ENCODE results near the gene POMP.

POMP gene

DNA sequence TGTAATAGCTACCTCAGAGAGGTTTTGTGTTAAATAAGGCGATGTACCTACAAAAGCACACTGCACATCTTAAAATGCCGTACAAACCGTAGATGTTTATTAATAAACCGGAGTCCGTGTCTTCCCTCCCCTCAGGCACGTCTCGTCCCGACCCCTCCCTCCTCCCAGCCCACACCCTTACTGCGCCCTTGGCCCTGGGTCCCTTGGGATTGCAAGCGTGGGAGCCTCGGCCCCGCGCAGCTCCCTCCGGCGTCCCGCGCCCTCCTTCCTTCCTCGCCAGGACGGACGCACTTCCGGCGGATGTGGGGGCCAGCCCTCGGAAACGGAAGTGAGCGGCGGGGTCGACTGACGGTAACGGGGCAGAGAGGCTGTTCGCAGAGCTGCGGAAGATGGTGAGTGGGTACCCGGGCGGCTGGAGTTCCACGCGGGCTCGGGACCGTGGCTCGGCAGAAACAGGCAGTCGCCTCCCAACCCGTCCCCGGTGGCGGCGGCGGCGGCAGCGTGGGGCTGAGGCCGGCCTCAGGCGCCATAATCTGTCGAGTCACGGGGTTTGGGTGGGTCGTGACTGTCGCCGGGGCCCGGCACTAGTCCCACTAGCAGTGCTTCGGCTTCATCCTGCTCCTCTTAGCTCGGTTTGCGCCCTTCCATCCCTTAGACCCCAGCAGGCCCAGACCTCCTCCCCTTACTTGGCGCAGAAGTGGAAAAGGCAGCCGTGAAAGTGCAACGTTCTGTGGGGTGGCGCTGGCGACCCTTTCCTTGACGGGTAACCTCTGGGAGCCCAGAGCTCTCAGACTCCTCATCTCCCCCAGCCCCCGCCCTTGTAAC, at the start of gene POMP:
POMP (plus strand) TSS at position 335 of the 825 bp plus-strand sequence; CDS start at position 390, 55 bp downstream.
- DNase-seq = peak; percentile 97

DNA sequence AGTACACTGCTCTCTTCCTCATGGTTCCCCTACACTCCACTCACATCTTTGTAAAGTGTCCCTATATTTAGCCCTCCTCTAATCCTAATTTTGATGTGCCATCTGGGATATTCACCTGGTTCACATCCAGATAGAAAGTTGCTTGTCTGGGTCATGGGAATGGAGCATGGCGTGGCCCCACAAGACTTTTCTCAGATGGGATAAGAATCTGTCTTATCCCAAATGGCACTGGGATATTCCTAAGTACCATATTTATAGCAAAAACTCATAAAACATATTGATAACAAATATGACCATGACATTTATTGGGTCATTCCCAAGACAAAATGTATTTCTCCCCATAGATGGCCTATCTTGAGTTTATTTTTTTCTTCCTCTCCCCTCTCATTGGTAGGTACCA, 49.5 kb upstream of the POMP start:
- no peak for DNase-seq

- DNase-seq = no peak
These were observed 49.0 kb upstream of the POMP start for GRCh38 chr13:28609926-28610325.

- DNase-seq = no peak
These were observed 47.9 kb upstream of the POMP start for GRCh38 chr13:28610996-28611395.

- DNase-seq = no peak
These were observed 47.2 kb upstream of the POMP start for GRCh38 chr13:28611654-28612131.

GRCh38 chr13:28613562-28613961, 45.4 kb upstream of the POMP start:
- DNase-seq = no peak

- DNase-seq = no peak
These were observed 42.9 kb upstream of the POMP start for GRCh38 chr13:28615916-28616446.

- DNase-seq = no peak
These were observed 40.5 kb upstream of the POMP start for GRCh38 chr13:28618230-28618994.

DNA sequence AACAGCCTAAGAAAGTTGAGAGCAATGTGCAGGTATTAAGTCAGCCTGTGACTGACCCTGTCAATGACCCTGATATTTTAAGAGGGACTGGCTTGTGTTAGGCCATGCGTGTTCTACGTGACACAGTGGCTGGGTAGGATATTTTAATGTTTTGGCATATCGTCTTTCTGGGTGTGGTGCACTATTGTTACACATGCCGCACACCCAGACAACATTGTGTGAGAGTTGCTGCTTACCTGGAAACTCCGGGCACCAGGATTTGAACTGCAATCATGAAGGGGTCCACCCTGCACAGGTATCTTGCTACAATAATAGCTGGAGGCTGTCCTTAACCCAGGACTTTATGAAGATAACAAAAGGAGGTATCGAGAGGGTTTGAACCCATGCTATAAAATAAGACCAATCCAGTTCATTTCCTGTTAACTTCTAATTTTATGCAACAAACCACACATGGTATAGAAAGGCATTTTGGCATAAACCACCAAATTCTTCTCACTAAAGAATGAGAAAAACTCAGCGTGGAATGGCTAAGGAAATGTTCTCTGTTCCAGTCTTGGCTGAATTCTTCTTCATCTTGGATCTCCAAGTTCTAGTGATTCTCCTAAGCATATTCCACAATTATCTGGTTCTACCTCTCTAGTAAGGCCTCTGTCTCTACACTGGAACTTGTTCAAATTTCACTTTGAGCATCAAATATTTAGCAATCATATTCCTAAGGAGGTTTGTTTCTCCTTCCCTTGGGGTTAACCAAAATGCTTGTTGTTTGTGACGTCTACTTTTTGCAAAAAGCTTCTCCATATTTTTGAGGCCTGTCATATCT, 38.7 kb upstream of the POMP start:
- no peak for DNase-seq

DNA sequence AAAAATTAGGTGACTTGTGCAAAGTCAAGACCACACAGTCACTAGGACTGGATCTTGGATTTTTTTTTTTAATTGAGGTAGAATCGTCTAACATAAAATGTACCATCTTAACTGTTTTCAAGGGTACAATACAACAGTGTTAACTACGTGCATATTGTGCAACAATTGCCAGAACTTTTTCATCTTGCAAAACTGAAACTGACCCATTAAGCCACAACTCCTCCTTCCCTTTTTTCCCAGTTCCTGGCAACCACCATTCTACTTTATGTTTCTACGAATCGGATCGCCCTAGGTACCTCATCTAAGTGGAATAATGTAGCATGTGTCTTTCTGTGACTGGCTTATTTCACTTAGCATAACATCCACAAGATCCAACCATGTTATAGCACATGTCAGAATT, 37.5 kb upstream of the POMP start:
- DNase-seq = no peak

DNA sequence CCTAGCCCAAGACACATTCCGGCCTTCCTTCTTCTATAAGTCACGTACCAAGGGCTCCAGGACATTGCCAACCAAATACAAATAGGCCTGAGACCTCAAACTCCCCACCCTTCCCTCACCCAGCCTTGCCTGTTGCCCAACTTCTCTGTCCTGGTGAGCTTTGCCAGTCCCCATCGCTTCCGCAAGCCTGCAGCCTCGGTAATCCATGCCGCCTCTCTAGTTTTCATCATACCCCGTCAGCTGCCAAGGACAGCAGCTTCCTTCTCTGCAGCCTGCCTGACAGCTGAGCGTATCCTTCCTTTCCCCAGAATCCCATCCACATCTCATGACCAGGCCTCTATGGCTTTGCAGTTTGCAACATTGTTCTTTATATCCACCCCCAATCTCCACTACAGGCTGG, 36.6 kb upstream of the POMP start:
- no peak for DNase-seq

- DNase-seq = no peak
These were observed 34.9 kb upstream of the POMP start for GRCh38 chr13:28623782-28624706.

DNA sequence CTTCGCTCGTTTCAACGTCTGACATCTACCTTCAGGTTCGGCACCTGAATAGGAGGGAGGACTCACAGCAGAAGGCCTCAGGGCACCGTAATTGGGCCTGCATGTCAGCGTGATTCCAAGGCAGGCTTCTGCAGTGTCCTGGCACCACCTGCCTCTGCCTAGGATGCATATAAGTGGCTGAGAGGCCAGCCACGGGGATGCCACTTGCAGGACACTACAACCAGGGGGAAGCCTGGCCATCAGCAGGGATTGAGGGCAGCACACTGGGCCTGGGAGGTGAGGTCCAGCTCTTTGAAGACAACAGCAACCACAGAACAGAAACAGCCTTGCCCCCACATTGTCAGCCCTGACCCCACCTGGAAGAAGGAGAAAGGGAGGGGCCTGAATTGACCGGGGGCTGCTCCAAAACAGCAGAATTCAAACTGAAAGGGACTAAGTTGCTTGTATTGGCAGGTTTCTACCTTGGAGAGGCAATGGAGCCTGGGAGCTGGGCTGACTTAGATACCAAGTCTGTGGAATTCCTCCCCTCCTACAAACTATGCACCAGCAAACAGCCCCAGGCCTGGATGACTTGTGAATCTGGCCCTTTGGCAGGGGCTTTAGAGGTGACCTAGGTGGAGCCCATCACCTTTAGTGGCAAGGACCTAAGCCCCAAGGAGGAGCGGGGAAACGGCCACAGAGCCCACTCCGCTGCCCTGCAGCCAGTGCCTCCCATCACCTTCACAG, 34.1 kb upstream of the POMP start:
- DNase-seq = no peak

GRCh38 chr13:28626266-28626665, 32.7 kb upstream of the POMP start:
- no peak for DNase-seq

- DNase-seq = no peak
These were observed 30.7 kb upstream of the POMP start for GRCh38 chr13:28628241-28628640.

- no peak for DNase-seq
These were observed 28.1 kb upstream of the POMP start for GRCh38 chr13:28630869-28631268.

- DNase-seq = no peak
These were observed 27.1 kb upstream of the POMP start for GRCh38 chr13:28631801-28632200.

- DNase-seq = no peak
These were observed 22.9 kb upstream of the POMP start for GRCh38 chr13:28636069-28636468.

DNA sequence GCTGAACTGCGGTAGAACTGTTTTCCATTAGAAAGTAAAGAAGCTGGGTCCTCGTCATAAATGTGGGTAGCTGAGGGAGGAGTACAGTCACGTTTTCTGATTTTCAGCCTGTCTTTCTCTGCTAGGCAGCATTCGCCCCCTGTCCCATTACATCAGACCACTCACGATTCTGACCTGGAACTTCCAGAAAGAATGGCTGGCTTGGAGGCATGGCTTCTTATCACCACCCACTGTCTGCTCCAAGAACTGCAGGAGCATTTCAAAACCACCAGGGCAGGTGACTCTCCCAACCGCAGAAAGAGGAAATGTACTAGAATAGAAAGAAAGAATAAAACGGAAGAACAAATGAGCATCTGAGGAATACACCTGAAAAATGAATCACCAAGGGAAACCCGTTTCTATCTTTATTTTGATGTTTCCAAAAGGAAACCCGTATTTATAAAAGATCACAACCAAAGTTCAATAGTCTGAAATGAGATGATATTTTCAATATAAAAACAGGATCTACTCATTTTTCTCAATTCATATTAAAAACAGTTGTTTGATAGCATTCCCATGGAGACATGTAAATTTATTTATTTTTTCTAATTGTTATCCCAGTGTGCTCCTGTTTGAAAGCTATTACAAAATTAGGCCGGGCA, 22.1 kb upstream of the POMP start:
- peak; percentile 63 for DNase-seq

DNA sequence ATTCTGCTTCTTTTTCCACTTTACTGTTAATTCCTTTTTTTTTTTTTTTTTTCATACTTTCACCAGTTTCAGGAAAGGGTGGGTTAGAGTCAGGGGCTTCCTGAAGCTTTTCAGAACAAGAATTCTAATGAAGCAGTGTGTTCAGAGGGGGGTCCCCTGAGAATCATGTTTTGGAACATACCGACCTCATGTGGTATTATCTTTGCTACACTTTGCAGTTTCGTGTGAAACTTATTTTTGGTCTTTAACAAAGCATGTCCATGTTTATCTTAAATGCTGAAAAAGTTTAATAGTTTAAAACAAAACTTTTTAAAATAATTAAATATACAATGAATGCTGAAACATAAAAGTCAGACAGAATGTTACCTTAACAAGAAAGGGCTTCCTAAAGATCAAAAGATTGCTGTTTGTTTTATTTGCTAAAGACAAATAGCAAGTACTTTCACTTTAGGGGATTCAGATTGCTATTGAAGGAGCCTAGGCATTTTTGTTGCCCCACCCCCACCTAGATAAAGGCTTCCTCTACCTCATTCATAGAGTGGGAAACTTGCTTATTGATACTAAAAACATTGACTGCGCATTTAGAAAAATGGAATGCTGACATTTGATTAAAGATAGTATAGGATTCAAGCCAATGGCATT, 21.1 kb upstream of the POMP start:
- no peak for DNase-seq
